Liver (tissue), 9 donors: ENCODE results near the gene TANC1. TPM values are rescaled to one million over a fixed set of nuclear protein-coding genes. Genes with fewer than 3 reads are reported as not detected.
A peak's percentile ranks its signal among the peaks of the same experiment; 100 is the strongest.

Source experiments
- DNase-seq: peaks from one replicate; pipeline ENCODE4 v3.0.0-alpha.2; 2017; ENCODE audit warnings: low spot score
- H3K27ac ChIP-seq, 2 donors: one replicate each; pipeline ENCODE4 v1.7.0; 2013; ENCODE audit warnings: inconsistent platforms in 2 of 2, low read length in 2 of 2, control low read depth in 1 of 2, low read depth in 1 of 2, mild to moderate bottlenecking in 1 of 2
- H3K27me3 ChIP-seq, 4 donors: one replicate each; pipeline versions ENCODE4 v1.6.1 to v1.7.0; 2013; ENCODE audit warnings: low read length in 3 of 4, inconsistent platforms in 1 of 4, mild to moderate bottlenecking in 1 of 4, moderate library complexity in 1 of 4; ENCODE audit not compliant: control insufficient read depth in 4 of 4, insufficient read depth in 4 of 4
- H3K36me3 ChIP-seq, 4 donors: one replicate each; pipeline versions ENCODE4 v1.6.1 to v1.7.0; 2013; ENCODE audit warnings: low read length in 3 of 4, mild to moderate bottlenecking in 3 of 4, low read depth in 1 of 4, moderate library complexity in 1 of 4; ENCODE audit not compliant: control insufficient read depth in 4 of 4, insufficient read depth in 3 of 4
- H3K4me1 ChIP-seq, 4 donors: one replicate each; pipeline versions ENCODE4 v1.6.1 to v1.7.0; 2013; ENCODE audit warnings: low read length in 3 of 4, mild to moderate bottlenecking in 3 of 4, moderate library complexity in 1 of 4; ENCODE audit not compliant: control insufficient read depth in 4 of 4, insufficient read depth in 4 of 4
- H3K4me3 ChIP-seq, 3 donors: one replicate each; pipeline versions ENCODE4 v1.6.1 to v1.7.0; 2013; ENCODE audit warnings: low read length in 3 of 3, control low read depth in 1 of 3, low read depth in 1 of 3, mild to moderate bottlenecking in 1 of 3
- H3K9ac ChIP-seq, 2 donors: one replicate each; pipeline ENCODE4 v1.7.0; 2013; ENCODE audit warnings: low read length in 2 of 2, mild to moderate bottlenecking in 2 of 2, moderate library complexity in 2 of 2, control low read depth in 1 of 2, low read depth in 1 of 2
- H3K9me3 ChIP-seq, 4 donors: one replicate each; pipeline versions ENCODE4 v1.6.1 to v1.7.0; 2013; ENCODE audit warnings: low read length in 3 of 4; ENCODE audit not compliant: control insufficient read depth in 4 of 4
- CTCF ChIP-seq: fragments of 150-350 bp; IDR thresholded peaks from 2 replicates; pipeline ENCODE4 v1.5.1; 2017; ENCODE audit warnings: improper control_type of control experiment, low read depth, low read length; ENCODE audit not compliant: missing input control
- EGR1 ChIP-seq, 2 donors: IDR thresholded peaks; 2 replicates each; pipeline ENCODE4 v1.6.1; 2016 to 2018; ENCODE audit warnings: antibody characterized with exemption in 2 of 2, low read depth in 2 of 2
- FOXA1 ChIP-seq: IDR thresholded peaks from 2 replicates; pipeline ENCODE4 v1.6.1; 2016; ENCODE audit warnings: antibody characterized with exemption
- FOXA2 ChIP-seq: IDR thresholded peaks from 2 replicates; pipeline ENCODE4 v1.6.1; 2016; ENCODE audit warnings: antibody characterized with exemption
- GABPA ChIP-seq, 2 donors: IDR thresholded peaks in 1 of 2; conservative IDR thresholded peaks in 1 of 2; 2 replicates each; pipeline ENCODE4 v1.6.1; 2016; ENCODE audit warnings: antibody characterized with exemption in 2 of 2, mild to moderate bottlenecking in 1 of 2, moderate library complexity in 1 of 2
- HNF4A ChIP-seq, 2 donors: conservative IDR thresholded peaks; 2 replicates each; pipeline ENCODE4 v1.6.1; 2016; ENCODE audit warnings: antibody characterized with exemption in 2 of 2, mild to moderate bottlenecking in 2 of 2
- HNF4G ChIP-seq: IDR thresholded peaks from 2 replicates; pipeline ENCODE4 v1.6.1; 2016; ENCODE audit warnings: antibody characterized with exemption
- JUND ChIP-seq, 2 donors: IDR thresholded peaks; 2 replicates each; pipeline ENCODE4 v1.6.1; 2016; ENCODE audit warnings: antibody characterized with exemption in 2 of 2
- MAX ChIP-seq: IDR thresholded peaks from 2 replicates; pipeline ENCODE4 v1.6.1; 2016; ENCODE audit warnings: antibody characterized with exemption
- NR2F2 ChIP-seq: IDR thresholded peaks from 2 replicates; pipeline ENCODE4 v1.6.1; 2016; ENCODE audit warnings: antibody characterized with exemption
- RAD21 ChIP-seq, 2 donors: IDR thresholded peaks; 2 replicates each; pipeline ENCODE4 v1.6.1; 2016; ENCODE audit warnings: antibody characterized with exemption in 2 of 2, mild to moderate bottlenecking in 2 of 2
- REST ChIP-seq: IDR thresholded peaks from 2 replicates; pipeline ENCODE4 v1.6.1; 2016; ENCODE audit warnings: antibody characterized with exemption, mild to moderate bottlenecking
- RXRA ChIP-seq, 2 donors: IDR thresholded peaks; 2 replicates each; pipeline ENCODE4 v1.6.1; 2017 to 2018; ENCODE audit warnings: antibody characterized with exemption in 2 of 2, mild to moderate bottlenecking in 1 of 2
- SP1 ChIP-seq: IDR thresholded peaks from 2 replicates; pipeline ENCODE4 v1.6.1; 2018; ENCODE audit warnings: antibody characterized with exemption, mild to moderate bottlenecking
- TAF1 ChIP-seq: conservative IDR thresholded peaks from 2 replicates; pipeline ENCODE4 v1.6.1; 2016; ENCODE audit warnings: antibody characterized with exemption, mild to moderate bottlenecking
- YY1 ChIP-seq: IDR thresholded peaks from 2 replicates; pipeline ENCODE4 v1.6.1; 2016; ENCODE audit warnings: antibody characterized with exemption, mild to moderate bottlenecking
- ZBTB33 ChIP-seq: IDR thresholded peaks from 2 replicates; pipeline ENCODE4 v1.6.1; 2016; ENCODE audit warnings: antibody characterized with exemption
- WGBS: extraction: QIAGEN DNeasy Blood & Tissue Kit; methylation state at CpG from one replicate; pipeline ENCODE4 v1.1.7; 2013; 5-methylcytosine and 5-hydroxymethylcytosine counted together
- polyA plus RNA-seq, 2 donors: library from polyadenylated mRNA; stranded (reverse) in 1 of 2; unstranded in 1 of 2; fragments of 200-250 nt in 1 of 2; fragments of >200 nt in 1 of 2; fragmentation: Nextera tagmentation in 1 of 2; extraction: Ambion mirVana in 1 of 2; gene quantifications; one replicate each; pipeline versions ENCODE4 v1.2.1 to v1.2.3, GENCODE V29; 2013 to 2015
- total RNA-seq, 2 donors: library from RNA; depleted of rRNA; stranded (reverse); fragments of >200 nt; gene quantifications; one replicate each; pipeline ENCODE4 v1.2.3, GENCODE V29; 2014
- donor health status: healthy.
- donor health status: healthy.
- donor health status: healthy.
- donor health status: healthy.
- donor health status: healthy.

TANC1 gene
- total and polyA plus RNA-seq, 4 donors, result 3.7 to 17.7 (median 5.2) TPM

- no peak overlapping the region for H3K27ac ChIP-seq
- 90% methylated on average over 14 of the region's 14 CpGs for WGBS
- no peak for DNase-seq
Observed at GRCh38 chr2:159185401-159186130, 217.1 kb downstream of the TANC1 start.

GRCh38 chr2:159186462-159186861 is 218.0 kb downstream of the TANC1 start:
- H3K9ac ChIP-seq, result no peak overlapping the region
- H3K9me3 ChIP-seq, result no peaks in the 10 kb centered on the region
- H3K27me3 ChIP-seq, result no peaks in the 10 kb centered on the region
- H3K4me1 ChIP-seq, result no peaks in the 10 kb centered on the region
- peaks cover 0 to 10% (median 2%) of the 10 kb centered on the region in 4 donors for H3K36me3 ChIP-seq
- no peak overlapping the region for H3K27ac ChIP-seq
- WGBS, result 95% methylated on average over 4 of the region's 4 CpGs
- no peak for TF ChIP-seq REST
- TF ChIP-seq NR2F2, result no peak
- no peak for TF ChIP-seq RXRA (IDR thresholded peaks at IDR 0.05)
- TF ChIP-seq YY1, result no peak
- TF ChIP-seq ZBTB33, result no peak
- TF ChIP-seq HNF4G, result no peak
- TF ChIP-seq RAD21 (IDR thresholded peaks at IDR 0.05), result no peak
- no peak for TF ChIP-seq MAX
- TF ChIP-seq HNF4A (conservative IDR thresholded peaks at IDR 0.05), result no peak
- TF ChIP-seq TAF1, result no peak
- no peak for TF ChIP-seq CTCF
- no peak for TF ChIP-seq GABPA (IDR thresholded peaks at IDR 0.05 in 1 of 2, conservative IDR thresholded peaks at IDR 0.05 in 1 of 2)
- no peak for TF ChIP-seq JUND (IDR thresholded peaks at IDR 0.05)
- no peak for TF ChIP-seq FOXA1
- no peak for TF ChIP-seq EGR1 (IDR thresholded peaks at IDR 0.05; ENCODE audit: low read depth in 2 of 2)
- DNase-seq, result no peak
- no peak overlapping the region for H3K4me3 ChIP-seq

More at GRCh38 chr2:159185401-159186130, 217.1 kb downstream of the TANC1 start:
- H3K9ac ChIP-seq, result no peak overlapping the region
- H3K27me3 ChIP-seq, result no peaks in the 10 kb centered on the region
- H3K4me1 ChIP-seq, result no peaks in the 10 kb centered on the region
- TF ChIP-seq HNF4G, result no peak
- peak; percentile 13 for TF ChIP-seq CTCF
- no peak for TF ChIP-seq FOXA2
- no peak for TF ChIP-seq SP1
- TF ChIP-seq RAD21 (IDR thresholded peaks at IDR 0.05), result peak; percentile 69 to 82
- TF ChIP-seq JUND (IDR thresholded peaks at IDR 0.05), result no peak
- no peak overlapping the region for H3K4me3 ChIP-seq
- H3K36me3 ChIP-seq, result peaks cover 0 to 10% (median 2%) of the 10 kb centered on the region in 4 donors
- H3K9me3 ChIP-seq, result no peaks in the 10 kb centered on the region
